ENCODE measurements around the gene PEX11G. TPM values are rescaled to one million over a fixed set of nuclear protein-coding genes. Genes with fewer than 3 reads are reported as not detected.

PEX11G gene
- total RNA-seq, 1 donor from 2014 or later: 2.6 TPM

DNA sequence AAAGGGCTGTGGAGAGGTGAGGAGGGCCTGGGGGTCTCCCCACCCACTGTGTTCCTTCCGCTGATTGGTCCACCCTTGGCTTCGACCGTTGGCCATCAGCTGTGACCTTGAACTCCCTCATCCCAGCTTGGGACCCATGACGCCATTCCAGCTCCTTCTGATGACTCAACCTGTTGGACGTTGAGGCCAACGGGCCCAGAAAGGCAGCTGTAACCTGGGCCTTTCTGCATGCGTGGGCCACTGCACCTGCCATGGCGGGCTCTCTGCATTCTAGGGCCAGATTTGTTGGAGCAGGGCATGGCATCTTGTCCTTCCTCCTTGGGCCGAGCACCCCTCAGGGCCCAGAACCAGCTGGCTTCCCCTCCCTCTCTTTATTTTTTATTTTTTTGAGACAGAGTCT lies 30.2 kb downstream of the PEX11G start:
- peaks cover 14% of the 10 kb centered on the region for H3K4me1 Mint-ChIP-seq (ENCODE audit: low read depth)
- TF ChIP-seq, protein P1, sequence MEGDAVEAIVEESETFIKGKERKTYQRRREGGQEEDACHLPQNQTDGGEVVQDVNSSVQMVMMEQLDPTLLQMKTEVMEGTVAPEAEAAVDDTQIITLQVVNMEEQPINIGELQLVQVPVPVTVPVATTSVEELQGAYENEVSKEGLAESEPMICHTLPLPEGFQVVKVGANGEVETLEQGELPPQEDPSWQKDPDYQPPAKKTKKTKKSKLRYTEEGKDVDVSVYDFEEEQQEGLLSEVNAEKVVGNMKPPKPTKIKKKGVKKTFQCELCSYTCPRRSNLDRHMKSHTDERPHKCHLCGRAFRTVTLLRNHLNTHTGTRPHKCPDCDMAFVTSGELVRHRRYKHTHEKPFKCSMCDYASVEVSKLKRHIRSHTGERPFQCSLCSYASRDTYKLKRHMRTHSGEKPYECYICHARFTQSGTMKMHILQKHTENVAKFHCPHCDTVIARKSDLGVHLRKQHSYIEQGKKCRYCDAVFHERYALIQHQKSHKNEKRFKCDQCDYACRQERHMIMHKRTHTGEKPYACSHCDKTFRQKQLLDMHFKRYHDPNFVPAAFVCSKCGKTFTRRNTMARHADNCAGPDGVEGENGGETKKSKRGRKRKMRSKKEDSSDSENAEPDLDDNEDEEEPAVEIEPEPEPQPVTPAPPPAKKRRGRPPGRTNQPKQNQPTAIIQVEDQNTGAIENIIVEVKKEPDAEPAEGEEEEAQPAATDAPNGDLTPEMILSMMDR (IDR thresholded peaks at IDR 0.05): no peak
- H3K27ac Mint-ChIP-seq (ENCODE audit: unreplicated experiment): no peak overlapping the region
- H3K4me3 Mint-ChIP-seq (ENCODE audit: unreplicated experiment): no peak overlapping the region
- no peak for DNase-seq (ENCODE audit: low spot score)
- H3K27me3 Mint-ChIP-seq (ENCODE audit: low read depth): no peaks in the 10 kb centered on the region
- H3K36me3 Mint-ChIP-seq (ENCODE audit: low read depth): peaks cover 35% of the 10 kb centered on the region
- peaks cover 7% of the 10 kb centered on the region for H3K9me3 Mint-ChIP-seq (ENCODE audit: low read depth)

DNA sequence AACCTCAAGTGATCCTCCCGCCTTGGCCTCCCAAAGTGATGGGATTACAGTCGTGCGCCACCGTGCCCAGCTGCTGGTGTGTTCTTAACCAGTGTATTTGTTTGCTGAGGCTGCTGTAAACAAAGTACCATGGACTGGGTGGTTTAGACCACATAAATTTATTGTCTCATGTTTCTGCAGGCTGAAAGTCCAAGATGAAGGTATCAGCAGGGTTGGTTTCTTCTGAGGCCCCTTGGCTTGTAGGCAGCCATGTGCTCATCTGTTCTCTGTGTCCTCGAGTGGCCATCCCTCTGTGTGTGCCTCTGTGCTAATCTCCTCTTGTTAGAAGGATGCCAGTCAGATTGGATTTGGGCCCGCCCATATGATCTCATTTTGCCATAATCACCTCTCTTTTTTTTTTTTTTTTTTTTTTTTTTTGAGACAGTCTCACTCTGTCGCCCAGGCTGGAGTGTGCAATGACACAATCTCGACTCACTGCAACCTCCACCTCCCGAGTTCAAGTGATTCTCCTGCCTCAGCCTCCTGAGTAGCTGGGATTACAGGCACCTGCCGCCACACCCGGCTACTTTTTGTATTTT lies 31.8 kb downstream of the PEX11G start:
- TF ChIP-seq, protein P1 (IDR thresholded peaks at IDR 0.05): no peak
- H3K9me3 Mint-ChIP-seq (ENCODE audit: low read depth): peaks cover 9% of the 10 kb centered on the region
- peaks cover 38% of the 10 kb centered on the region for H3K36me3 Mint-ChIP-seq (ENCODE audit: low read depth)
- no peak overlapping the region for H3K4me3 Mint-ChIP-seq (ENCODE audit: unreplicated experiment)
- H3K27me3 Mint-ChIP-seq (ENCODE audit: low read depth): no peaks in the 10 kb centered on the region
- peaks cover 14% of the 10 kb centered on the region for H3K4me1 Mint-ChIP-seq (ENCODE audit: low read depth)
- no peak overlapping the region for H3K27ac Mint-ChIP-seq (ENCODE audit: unreplicated experiment)
- DNase-seq (ENCODE audit: low spot score): no peak

DNA sequence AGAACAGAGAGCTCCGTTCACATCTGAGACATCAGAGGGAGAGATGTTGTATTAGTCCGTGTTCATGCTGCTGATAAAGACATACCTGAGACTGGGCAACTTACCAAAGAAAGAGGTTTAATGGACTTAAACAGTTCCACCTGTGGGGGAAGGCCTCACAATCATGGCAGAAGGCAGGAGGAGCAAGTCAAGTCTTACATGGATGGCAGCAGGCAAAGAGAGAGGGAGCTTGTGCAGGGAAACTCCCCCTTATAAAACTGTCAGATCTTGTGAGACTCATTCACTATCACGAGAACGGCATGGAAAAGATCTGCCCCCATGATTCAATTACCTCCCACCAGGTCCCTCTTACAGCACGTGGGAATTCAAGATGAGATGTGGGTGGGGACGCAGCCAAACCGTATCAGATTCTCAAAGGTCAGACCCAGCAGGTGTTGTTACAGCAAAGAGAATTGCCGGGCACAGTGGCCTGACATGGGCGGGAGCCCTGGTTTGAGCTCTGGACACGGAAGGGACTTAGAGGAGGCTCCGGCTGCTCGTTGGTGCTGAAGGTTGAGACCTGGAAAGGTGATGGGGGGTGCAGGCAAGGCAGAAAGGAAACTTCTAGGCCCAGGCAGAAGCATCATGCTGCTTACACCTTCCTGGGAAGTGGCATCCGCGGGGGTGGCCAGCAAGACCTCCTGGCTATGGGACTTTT lies 33.1 kb downstream of the PEX11G start:
- H3K36me3 Mint-ChIP-seq (ENCODE audit: low read depth): peaks cover 41% of the 10 kb centered on the region
- H3K4me3 Mint-ChIP-seq (ENCODE audit: unreplicated experiment): no peak overlapping the region
- no peaks in the 10 kb centered on the region for H3K27me3 Mint-ChIP-seq (ENCODE audit: low read depth)
- H3K4me1 Mint-ChIP-seq (ENCODE audit: low read depth): peaks cover 13% of the 10 kb centered on the region
- DNase-seq (ENCODE audit: low spot score): no peak
- TF ChIP-seq, protein P1 (IDR thresholded peaks at IDR 0.05): no peak
- H3K9me3 Mint-ChIP-seq (ENCODE audit: low read depth): peaks cover 11% of the 10 kb centered on the region
- no peak overlapping the region for H3K27ac Mint-ChIP-seq (ENCODE audit: unreplicated experiment)

DNA sequence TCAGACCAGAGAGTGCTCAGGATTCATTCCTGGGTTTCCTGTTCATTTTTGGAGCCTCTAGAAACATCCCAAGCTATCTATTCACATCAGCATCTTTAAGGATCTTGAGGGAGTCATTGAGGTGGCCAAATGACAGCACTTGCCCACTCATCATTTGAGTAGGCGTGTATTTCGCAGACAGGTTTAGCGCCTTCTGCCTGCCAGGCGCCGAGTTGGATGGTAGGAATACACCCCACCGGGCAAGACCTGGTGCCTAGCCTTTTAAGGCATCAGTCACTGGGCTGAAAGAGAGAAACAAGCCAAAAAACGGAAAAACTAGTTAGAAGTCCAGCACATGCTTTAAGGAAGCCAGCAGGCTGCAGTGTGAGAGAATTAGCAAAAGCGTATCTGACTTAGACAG lies 33.8 kb downstream of the PEX11G start:
- peaks cover 6% of the 10 kb centered on the region for H3K4me1 Mint-ChIP-seq (ENCODE audit: low read depth)

More for the DNA sequence above, 33.8 kb downstream of the PEX11G start:
- no peak overlapping the region for H3K27ac Mint-ChIP-seq (ENCODE audit: unreplicated experiment)
- no peak overlapping the region for H3K4me3 Mint-ChIP-seq (ENCODE audit: unreplicated experiment)
- H3K36me3 Mint-ChIP-seq (ENCODE audit: low read depth): peaks cover 48% of the 10 kb centered on the region
- TF ChIP-seq, protein P1 (IDR thresholded peaks at IDR 0.05): no peak
- H3K9me3 Mint-ChIP-seq (ENCODE audit: low read depth): peaks cover 18% of the 10 kb centered on the region
- H3K27me3 Mint-ChIP-seq (ENCODE audit: low read depth): no peaks in the 10 kb centered on the region
- DNase-seq (ENCODE audit: low spot score): no peak

Measured in chondrocyte (in vitro differentiated cells).